Stimulated activated CD8-positive, alpha-beta memory T cell treated with anti-CD3 and anti-CD28 coated beads, Interleukin-4, amount 100 ng/mL, for 4 hours (primary cell): ENCODE measurements around the gene STK32A.

ENCODE experiments used
- DNase-seq, 2 donors: peaks; one replicate each; pipeline ENCODE4 v3.0.0-alpha.2; 2020; ENCODE audit warnings: low read depth in 2 of 2, low spot score in 1 of 2

Gene STK32A

DNA sequence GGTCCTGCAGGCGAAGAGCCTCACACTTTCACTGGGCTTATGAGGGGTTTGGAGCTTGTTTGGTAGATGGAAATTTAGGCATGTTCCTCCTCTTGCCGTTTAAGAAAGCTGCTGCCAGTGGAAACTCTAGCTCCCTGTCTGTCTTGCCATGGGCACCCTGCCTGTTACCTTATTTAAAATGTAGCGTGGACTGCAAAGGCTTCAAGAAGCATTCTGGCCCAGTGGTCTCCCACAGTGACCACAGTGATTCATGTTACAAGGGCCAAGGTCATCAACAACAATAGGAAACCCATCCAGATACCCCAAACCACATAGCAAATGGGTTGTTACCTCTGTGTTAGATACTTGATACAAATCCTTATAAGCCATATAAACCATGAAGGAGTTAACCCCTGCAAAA, 178.4 kb downstream of the STK32A start:
- DNase-seq, result no peak

GRCh38 chr5:147415651-147416050, 180.8 kb downstream of the STK32A start:
- no peak for DNase-seq

GRCh38 chr5:147417135-147417813, 182.4 kb downstream of the STK32A start:
- no peak for DNase-seq

DNA sequence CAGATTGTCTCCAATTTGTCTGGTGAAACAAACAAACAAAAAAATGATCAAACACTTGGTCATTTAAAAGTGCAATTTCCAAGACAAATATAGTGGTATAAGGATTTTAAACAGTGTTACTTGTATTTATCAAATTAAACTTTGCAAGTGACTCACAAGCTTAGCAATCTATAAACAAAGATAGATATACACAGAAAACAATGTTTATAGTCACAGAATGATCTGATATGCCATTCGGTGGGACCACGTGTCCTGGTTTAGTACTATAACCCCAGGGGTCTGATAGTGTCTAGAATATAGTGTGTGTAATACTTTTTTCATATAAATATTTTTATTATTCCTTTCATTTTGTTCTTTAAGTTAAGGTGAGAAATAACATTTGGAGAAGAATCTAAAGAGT, 183.8 kb downstream of the STK32A start:
- DNase-seq, result no peak

GRCh38 chr5:147426640-147427327, 192.0 kb downstream of the STK32A start:
- DNase-seq, result no peak

GRCh38 chr5:147427521-147428401, 192.9 kb downstream of the STK32A start:
- no peak for DNase-seq

DNA sequence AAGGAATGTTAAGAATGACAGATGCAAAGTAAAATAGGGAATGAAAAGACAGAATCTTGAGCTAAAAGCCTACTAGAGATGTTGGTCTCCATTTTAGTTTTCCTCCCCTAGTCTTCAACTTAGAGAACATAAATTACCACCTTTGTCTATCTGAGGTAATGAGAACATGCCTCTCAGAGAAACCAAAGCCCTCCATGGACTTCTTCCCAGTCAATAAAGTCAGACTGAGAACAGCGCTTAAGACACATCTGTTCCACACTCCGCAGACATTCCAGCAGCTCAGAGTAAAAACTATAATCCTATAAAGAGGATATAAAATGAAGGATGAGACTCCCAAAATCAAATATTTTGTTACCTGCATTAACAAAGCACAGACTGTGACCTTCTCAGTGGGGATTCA, 195.8 kb downstream of the STK32A start:
- DNase-seq, result no peak

DNA sequence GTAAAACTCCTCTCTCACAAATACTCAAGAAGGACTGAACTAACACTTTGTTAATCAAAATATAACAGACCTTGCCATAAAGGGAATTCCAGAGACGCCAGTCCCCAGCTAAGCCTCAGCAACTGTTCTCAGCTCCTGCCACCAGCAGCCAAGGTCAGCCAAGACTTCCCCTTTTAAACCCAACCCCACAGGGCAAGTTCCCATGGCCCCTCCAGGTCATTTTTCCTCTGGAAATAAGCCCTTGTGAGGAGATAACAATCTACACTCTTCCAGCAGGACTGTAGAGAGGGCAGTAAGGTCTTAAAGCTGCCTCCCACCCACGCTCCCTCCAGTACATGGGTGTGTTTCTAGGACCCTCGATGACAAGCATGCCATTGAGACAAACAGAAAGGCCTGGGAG, 196.8 kb downstream of the STK32A start:
- DNase-seq, result no peak

DNA sequence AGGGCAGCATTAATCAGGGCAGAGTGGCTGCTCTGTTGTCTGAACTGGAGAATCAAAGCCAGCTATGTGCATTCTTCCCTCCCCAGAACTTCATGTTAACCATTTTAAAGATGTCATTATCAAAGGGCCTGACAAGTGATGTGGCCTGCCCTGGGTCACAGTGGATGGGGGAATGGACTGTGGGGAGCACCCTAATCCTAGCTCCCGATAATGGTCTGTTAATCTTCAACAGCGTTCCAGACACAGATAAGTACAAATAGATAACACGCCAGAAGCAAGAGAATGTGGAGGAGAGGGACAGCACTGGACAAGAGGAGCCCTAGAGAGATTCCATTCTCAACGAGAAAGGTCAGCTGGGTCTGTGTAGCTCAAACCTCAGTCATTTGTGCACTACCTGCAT, 197.5 kb downstream of the STK32A start:
- no peak for DNase-seq

GRCh38 chr5:147434049-147434448, 199.2 kb downstream of the STK32A start:
- no peak for DNase-seq

DNA sequence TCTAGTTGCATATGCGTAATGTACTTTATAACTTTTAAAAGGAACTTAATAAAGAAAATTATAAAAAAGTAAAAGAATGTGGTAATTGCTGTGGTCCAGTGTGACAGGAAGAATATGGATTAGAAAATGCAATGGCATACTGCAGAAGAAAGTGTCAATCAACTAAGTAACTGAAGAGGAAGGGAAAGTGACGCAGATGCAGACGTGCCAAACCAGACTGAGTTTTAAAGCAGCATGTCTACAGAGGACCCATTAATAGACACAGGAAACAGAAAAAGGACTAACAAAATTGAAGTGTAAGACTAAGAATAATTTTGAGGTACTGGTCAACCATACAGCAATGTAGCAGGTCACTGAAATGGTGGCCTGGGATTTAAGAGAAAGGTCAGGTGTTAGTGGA, 201.8 kb downstream of the STK32A start:
- DNase-seq, result no peak

DNA sequence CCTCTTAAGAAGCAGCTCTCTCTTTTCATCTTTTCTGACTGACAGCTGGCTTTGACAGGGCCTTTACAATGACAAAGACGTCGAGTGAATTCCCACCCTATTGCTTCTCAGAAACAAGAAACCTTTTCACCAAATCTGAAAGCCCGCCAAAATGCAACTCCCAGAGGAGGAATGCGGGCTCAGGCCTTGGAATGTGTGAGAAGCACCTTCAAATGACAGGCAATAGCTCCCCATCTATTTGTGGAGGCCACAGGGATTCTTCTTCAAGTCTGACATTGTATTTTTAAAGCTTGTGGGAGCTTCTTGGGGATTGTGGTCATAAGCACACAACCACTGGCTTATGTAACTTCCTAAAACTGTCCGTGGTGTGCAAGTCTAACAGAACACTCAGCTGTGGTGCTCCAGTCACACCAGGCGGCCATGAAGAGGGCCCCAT, 202.4 kb downstream of the STK32A start:
- DNase-seq, result no peak
